Fibroblast of lung (primary cell): Measurements from ENCODE around the gene STIMATE.

ENCODE experiments used
- EZH2 ChIP-seq: IDR thresholded peaks from 2 replicates; pipeline ENCODE4 v1.5.1; 2012; ENCODE audit warnings: low read length, control low read depth, mild to moderate bottlenecking; ENCODE audit errors: missing control alignments
- TF ChIP-seq, protein P1 (sequence below), 2 donors: IDR thresholded peaks in 1 of 2; conservative IDR thresholded peaks in 1 of 2; 1 replicate in 1 of 2; 2 replicates in 1 of 2; pipeline ENCODE4 v1.5.1; 2011 to 2012; ENCODE audit warnings: low read length in 2 of 2, control low read depth in 1 of 2, inconsistent platforms in 1 of 2, low read depth in 1 of 2, mild to moderate bottlenecking in 1 of 2

DNA sequence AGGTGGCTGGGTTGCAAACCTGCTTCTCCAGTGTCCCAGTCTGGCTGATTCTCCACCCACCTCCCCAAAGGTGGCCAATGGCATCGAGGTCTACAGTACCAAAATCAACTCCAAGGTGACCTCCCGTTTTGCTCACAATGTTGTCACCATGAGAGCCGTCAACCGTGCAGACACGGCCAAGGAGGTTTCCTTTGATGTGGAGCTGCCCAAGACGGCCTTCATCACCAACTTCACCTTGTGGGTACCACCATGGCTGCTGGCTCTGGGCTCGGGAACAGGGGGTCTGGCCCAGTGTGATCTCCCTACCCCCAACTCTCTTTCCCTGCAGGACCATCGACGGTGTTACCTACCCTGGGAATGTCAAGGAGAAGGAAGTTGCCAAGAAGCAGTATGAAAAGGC is 100.9 kb downstream of the STIMATE start:
- TF ChIP-seq, protein P1, sequence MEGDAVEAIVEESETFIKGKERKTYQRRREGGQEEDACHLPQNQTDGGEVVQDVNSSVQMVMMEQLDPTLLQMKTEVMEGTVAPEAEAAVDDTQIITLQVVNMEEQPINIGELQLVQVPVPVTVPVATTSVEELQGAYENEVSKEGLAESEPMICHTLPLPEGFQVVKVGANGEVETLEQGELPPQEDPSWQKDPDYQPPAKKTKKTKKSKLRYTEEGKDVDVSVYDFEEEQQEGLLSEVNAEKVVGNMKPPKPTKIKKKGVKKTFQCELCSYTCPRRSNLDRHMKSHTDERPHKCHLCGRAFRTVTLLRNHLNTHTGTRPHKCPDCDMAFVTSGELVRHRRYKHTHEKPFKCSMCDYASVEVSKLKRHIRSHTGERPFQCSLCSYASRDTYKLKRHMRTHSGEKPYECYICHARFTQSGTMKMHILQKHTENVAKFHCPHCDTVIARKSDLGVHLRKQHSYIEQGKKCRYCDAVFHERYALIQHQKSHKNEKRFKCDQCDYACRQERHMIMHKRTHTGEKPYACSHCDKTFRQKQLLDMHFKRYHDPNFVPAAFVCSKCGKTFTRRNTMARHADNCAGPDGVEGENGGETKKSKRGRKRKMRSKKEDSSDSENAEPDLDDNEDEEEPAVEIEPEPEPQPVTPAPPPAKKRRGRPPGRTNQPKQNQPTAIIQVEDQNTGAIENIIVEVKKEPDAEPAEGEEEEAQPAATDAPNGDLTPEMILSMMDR (conservative IDR thresholded peaks at IDR 0.05 in 1 of 2, IDR thresholded peaks at IDR 0.05 in 1 of 2; ENCODE audit: low read depth in 1 of 2, low read length in 2 of 2): no peak
- TF ChIP-seq EZH2: no peak
